ENCODE data around the gene OTUD4.
"Not testable (repeated sequence)": the region's sequence is repeated elsewhere in the genome, so short reads cannot be mapped to it uniquely, and the experiment has no call there.

Gene OTUD4

GRCh38 chr4:145176641-145177432 lies 3.6 kb downstream of the OTUD4 start:
- Histone ChIP-seq H2AFZ (ENCODE audit: low read depth, low read length) (no peak overlapping the region), H3K9me3 (ENCODE audit: low read length) (no peaks in the 10 kb centered on the region), H3K27me3 (ENCODE audit: insufficient read depth, low read length) (no peaks in the 10 kb centered on the region), H3K4me1 (ENCODE audit: insufficient read depth, low read length) (peaks cover 23% of the 10 kb centered on the region), H3K36me3 (ENCODE audit: insufficient read depth, low read length) (peaks cover 25% of the 10 kb centered on the region), H3K4me3 (ENCODE audit: low read length) (no peak overlapping the region)

GRCh38 chr4:145171911-145172310 lies 8.5 kb downstream of the OTUD4 start:
- peaks cover 58% of the 10 kb centered on the region for H3K36me3 ChIP-seq (ENCODE audit: insufficient read depth, low read length)
- H3K27me3 ChIP-seq (ENCODE audit: insufficient read depth, low read length), result no peaks in the 10 kb centered on the region
- no peaks in the 10 kb centered on the region for H3K4me1 ChIP-seq (ENCODE audit: insufficient read depth, low read length)
- H3K4me3 ChIP-seq (ENCODE audit: low read length), result no peak overlapping the region
- H2AFZ ChIP-seq (ENCODE audit: low read depth, low read length), result no peak overlapping the region
- H3K9me3 ChIP-seq (ENCODE audit: low read length), result no peaks in the 10 kb centered on the region

- Histone ChIP-seq H2AFZ (ENCODE audit: low read depth, low read length) (no peak overlapping the region), H3K4me1 (ENCODE audit: insufficient read depth, low read length) (no peaks in the 10 kb centered on the region), H3K27me3 (ENCODE audit: insufficient read depth, low read length) (no peaks in the 10 kb centered on the region), H3K36me3 (ENCODE audit: insufficient read depth, low read length) (peaks cover 58% of the 10 kb centered on the region), H3K4me3 (ENCODE audit: low read length) (no peak overlapping the region), H3K9me3 (ENCODE audit: low read length) (no peaks in the 10 kb centered on the region)
Observed at GRCh38 chr4:145170223-145170622, 10.2 kb downstream of the OTUD4 start.

GRCh38 chr4:145168581-145169187 lies 11.7 kb downstream of the OTUD4 start:
- peaks cover 51% of the 10 kb centered on the region for H3K36me3 ChIP-seq (ENCODE audit: insufficient read depth, low read length)

GRCh38 chr4:145167887-145168286 lies 12.5 kb downstream of the OTUD4 start:
- no peak overlapping the region for H2AFZ ChIP-seq (ENCODE audit: low read depth, low read length)
- H3K36me3 ChIP-seq (ENCODE audit: insufficient read depth, low read length), result peaks cover 49% of the 10 kb centered on the region
- H3K4me1 ChIP-seq (ENCODE audit: insufficient read depth, low read length), result no peaks in the 10 kb centered on the region
- no peak overlapping the region for H3K4me3 ChIP-seq (ENCODE audit: low read length)
- H3K9me3 ChIP-seq (ENCODE audit: low read length), result no peaks in the 10 kb centered on the region
- H3K27me3 ChIP-seq (ENCODE audit: insufficient read depth, low read length), result no peaks in the 10 kb centered on the region

More at GRCh38 chr4:145168581-145169187, 11.7 kb downstream of the OTUD4 start:
- Histone ChIP-seq H3K4me1 (ENCODE audit: insufficient read depth, low read length) (no peaks in the 10 kb centered on the region), H2AFZ (ENCODE audit: low read depth, low read length) (no peak overlapping the region), H3K9me3 (ENCODE audit: low read length) (no peaks in the 10 kb centered on the region), H3K4me3 (ENCODE audit: low read length) (no peak overlapping the region), H3K27me3 (ENCODE audit: insufficient read depth, low read length) (no peaks in the 10 kb centered on the region)

GRCh38 chr4:145161549-145161948 lies 18.8 kb downstream of the OTUD4 start:
- no peaks in the 10 kb centered on the region for H3K4me1 ChIP-seq (ENCODE audit: insufficient read depth, low read length)
- H2AFZ ChIP-seq (ENCODE audit: low read depth, low read length), result no peak overlapping the region

GRCh38 chr4:145156986-145157385 lies 23.4 kb downstream of the OTUD4 start:
- Histone ChIP-seq H3K36me3 (ENCODE audit: insufficient read depth, low read length) (peaks cover 56% of the 10 kb centered on the region), H2AFZ (ENCODE audit: low read depth, low read length) (no peak overlapping the region), H3K4me1 (ENCODE audit: insufficient read depth, low read length) (no peaks in the 10 kb centered on the region), H3K27me3 (ENCODE audit: insufficient read depth, low read length) (no peaks in the 10 kb centered on the region), H3K4me3 (ENCODE audit: low read length) (no peak overlapping the region), H3K9me3 (ENCODE audit: low read length) (no peaks in the 10 kb centered on the region)

More at GRCh38 chr4:145161549-145161948, 18.8 kb downstream of the OTUD4 start:
- H3K9me3 ChIP-seq (ENCODE audit: low read length), result no peaks in the 10 kb centered on the region
- H3K36me3 ChIP-seq (ENCODE audit: insufficient read depth, low read length), result peaks cover 45% of the 10 kb centered on the region
- H3K4me3 ChIP-seq (ENCODE audit: low read length), result no peak overlapping the region
- H3K27me3 ChIP-seq (ENCODE audit: insufficient read depth, low read length), result no peaks in the 10 kb centered on the region

GRCh38 chr4:145155268-145155870 lies 25.0 kb downstream of the OTUD4 start:
- Histone ChIP-seq H3K27me3 (ENCODE audit: insufficient read depth, low read length) (no peaks in the 10 kb centered on the region), H3K9me3 (ENCODE audit: low read length) (no peaks in the 10 kb centered on the region), H3K4me3 (ENCODE audit: low read length) (no peak overlapping the region), H2AFZ (ENCODE audit: low read depth, low read length) (no peak overlapping the region), H3K36me3 (ENCODE audit: insufficient read depth, low read length) (peaks cover 48% of the 10 kb centered on the region), H3K4me1 (ENCODE audit: insufficient read depth, low read length) (no peaks in the 10 kb centered on the region)

GRCh38 chr4:145154573-145154972 lies 25.8 kb downstream of the OTUD4 start:
- no peaks in the 10 kb centered on the region for H3K9me3 ChIP-seq (ENCODE audit: low read length)
- H3K4me3 ChIP-seq (ENCODE audit: low read length), result no peak overlapping the region
- peaks cover 56% of the 10 kb centered on the region for H3K36me3 ChIP-seq (ENCODE audit: insufficient read depth, low read length)
- H2AFZ ChIP-seq (ENCODE audit: low read depth, low read length), result no peak overlapping the region
- no peaks in the 10 kb centered on the region for H3K27me3 ChIP-seq (ENCODE audit: insufficient read depth, low read length)
- no peaks in the 10 kb centered on the region for H3K4me1 ChIP-seq (ENCODE audit: insufficient read depth, low read length)

GRCh38 chr4:145153904-145154298 lies 26.5 kb downstream of the OTUD4 start:
- H3K9me3 ChIP-seq (ENCODE audit: low read length), result no peaks in the 10 kb centered on the region
- no peaks in the 10 kb centered on the region for H3K4me1 ChIP-seq (ENCODE audit: insufficient read depth, low read length)
- H3K36me3 ChIP-seq (ENCODE audit: insufficient read depth, low read length), result peaks cover 56% of the 10 kb centered on the region
- no peak overlapping the region for H3K4me3 ChIP-seq (ENCODE audit: low read length)
- H3K27me3 ChIP-seq (ENCODE audit: insufficient read depth, low read length), result no peaks in the 10 kb centered on the region
- H2AFZ ChIP-seq (ENCODE audit: low read depth, low read length), result no peak overlapping the region

GRCh38 chr4:145153181-145153903 lies 27.0 kb downstream of the OTUD4 start:
- H3K9me3 ChIP-seq (ENCODE audit: low read length), result no peaks in the 10 kb centered on the region
- peaks cover 56% of the 10 kb centered on the region for H3K36me3 ChIP-seq (ENCODE audit: insufficient read depth, low read length)
- no peak overlapping the region for H3K4me3 ChIP-seq (ENCODE audit: low read length)
- H2AFZ ChIP-seq (ENCODE audit: low read depth, low read length), result no peak overlapping the region
- H3K4me1 ChIP-seq (ENCODE audit: insufficient read depth, low read length), result no peaks in the 10 kb centered on the region
- H3K27me3 ChIP-seq (ENCODE audit: insufficient read depth, low read length), result no peaks in the 10 kb centered on the region

GRCh38 chr4:145148980-145149379 lies 31.4 kb downstream of the OTUD4 start:
- H3K27me3 ChIP-seq (ENCODE audit: insufficient read depth, low read length), result no peaks in the 10 kb centered on the region
- no peak overlapping the region for H3K4me3 ChIP-seq (ENCODE audit: low read length)
- H3K36me3 ChIP-seq (ENCODE audit: insufficient read depth, low read length), result peaks cover 78% of the 10 kb centered on the region
- no peaks in the 10 kb centered on the region for H3K4me1 ChIP-seq (ENCODE audit: insufficient read depth, low read length)
- no peak overlapping the region for H2AFZ ChIP-seq (ENCODE audit: low read depth, low read length)
- no peaks in the 10 kb centered on the region for H3K9me3 ChIP-seq (ENCODE audit: low read length)

- H3K36me3 ChIP-seq (ENCODE audit: insufficient read depth, low read length), result peaks cover 49% of the 10 kb centered on the region
- H3K4me1 ChIP-seq (ENCODE audit: insufficient read depth, low read length); H3K9me3 ChIP-seq (ENCODE audit: low read length); H3K4me3 ChIP-seq (ENCODE audit: low read length); H3K27me3 ChIP-seq (ENCODE audit: insufficient read depth, low read length); H2AFZ ChIP-seq (ENCODE audit: low read depth, low read length): not testable (repeated sequence)
Observed at GRCh38 chr4:145136219-145136618, 44.2 kb downstream of the OTUD4 start.

Measured in neuron (in vitro differentiated cells).